Activated T-helper 1 cell treated with anti-CD3 and anti-CD28 coated beads, Interleukin-12 subunit alpha, Interleukin-12 subunit beta, Interleukin-2, Interleukin-4 antibody, amounts not matched to agents 30 ng/mL and 10 ng/mL and 1 ng/mL, durations not matched to agents 14 hours and 24 hours and 36 hours (primary cell): ENCODE results near the gene EGF. TPM values are rescaled to one million over a fixed set of nuclear protein-coding genes. Genes with fewer than 3 reads are reported as not detected.

Experiments used
- DNase-seq: peaks from one replicate; pipeline ENCODE4 v3.0.0; 2021; ENCODE audit warnings: low spot score
- H3K27ac Mint-ChIP-seq: one replicate; pipeline ENCODE4 v1.8.0; 2021; ENCODE audit warnings: mild to moderate bottlenecking, mixed read lengths
- H3K27me3 Mint-ChIP-seq: one replicate; pipeline ENCODE4 v1.8.0; 2022; ENCODE audit warnings: mild to moderate bottlenecking, moderate library complexity, mixed read lengths; ENCODE audit not compliant: insufficient read depth
- H3K36me3 Mint-ChIP-seq: one replicate; pipeline ENCODE4 v1.8.0; 2021; ENCODE audit warnings: low read depth, mixed read lengths
- H3K4me1 Mint-ChIP-seq: one replicate; pipeline ENCODE4 v1.8.0; 2021; ENCODE audit warnings: low read depth, mixed read lengths
- H3K4me3 Mint-ChIP-seq: one replicate; pipeline ENCODE4 v1.8.0; 2021; ENCODE audit warnings: mild to moderate bottlenecking, moderate library complexity, mixed read lengths
- H3K9me3 Mint-ChIP-seq: one replicate; pipeline ENCODE4 v1.8.0; 2021; ENCODE audit warnings: mixed read lengths
- intact Hi-C: fragments of 100-400 bp; cut with micrococcal nuclease; formaldehyde crosslinking; loops from one replicate; pipeline ENCODE4 v1.15.1; 2024
- total RNA-seq: library from RNA; stranded (reverse); gene quantifications from 2 replicates; pipeline ENCODE4 v1.2.3, GENCODE V29; 2022

EGF gene
- total RNA-seq, 1 donor from 2014 or later, result not detected

GRCh38 chr4:109879636-109880314 is 32.9 kb upstream of the EGF start:
- intact Hi-C loops, result no loop called here
- H3K9me3 Mint-ChIP-seq, result no peaks in the 10 kb centered on the region
- peaks cover 12% of the 10 kb centered on the region for H3K27me3 Mint-ChIP-seq
- DNase-seq, result no peak
- H3K27ac Mint-ChIP-seq, result no peak overlapping the region
- H3K4me3 Mint-ChIP-seq, result no peak overlapping the region
- no peaks in the 10 kb centered on the region for H3K36me3 Mint-ChIP-seq
- H3K4me1 Mint-ChIP-seq, result no peaks in the 10 kb centered on the region

- no peak overlapping the region for H3K4me3 Mint-ChIP-seq
- no peaks in the 10 kb centered on the region for H3K36me3 Mint-ChIP-seq
- no peak for DNase-seq
- no peaks in the 10 kb centered on the region for H3K4me1 Mint-ChIP-seq
- no peak overlapping the region for H3K27ac Mint-ChIP-seq
- intact Hi-C loops, result no loop called here
- no peaks in the 10 kb centered on the region for H3K9me3 Mint-ChIP-seq
- peaks cover 7% of the 10 kb centered on the region for H3K27me3 Mint-ChIP-seq
Observed at GRCh38 chr4:109886303-109886702, 26.4 kb upstream of the EGF start.

- Mint-ChIP-seq H3K27me3 (peaks cover 4% of the 10 kb centered on the region), H3K36me3 (no peaks in the 10 kb centered on the region), H3K9me3 (no peaks in the 10 kb centered on the region), H3K27ac (no peak overlapping the region), H3K4me1 (no peaks in the 10 kb centered on the region), H3K4me3 (no peak overlapping the region)
- DNase-seq, result no peak
- intact Hi-C loops, result no loop called here
Observed at GRCh38 chr4:109887071-109887470, 25.6 kb upstream of the EGF start.

GRCh38 chr4:109890076-109890475 is 22.6 kb upstream of the EGF start:
- H3K4me1 Mint-ChIP-seq, result no peaks in the 10 kb centered on the region
- H3K9me3 Mint-ChIP-seq, result no peaks in the 10 kb centered on the region
- H3K36me3 Mint-ChIP-seq, result no peaks in the 10 kb centered on the region
- H3K27me3 Mint-ChIP-seq, result peaks cover under 1% of the 10 kb centered on the region
- H3K4me3 Mint-ChIP-seq, result no peak overlapping the region
- no peak for DNase-seq
- H3K27ac Mint-ChIP-seq, result no peak overlapping the region
- intact Hi-C loops, result no loop called here

- H3K4me3 Mint-ChIP-seq, result no peak overlapping the region
- H3K36me3 Mint-ChIP-seq, result no peaks in the 10 kb centered on the region
- no peak overlapping the region for H3K27ac Mint-ChIP-seq
- no peaks in the 10 kb centered on the region for H3K4me1 Mint-ChIP-seq
- H3K27me3 Mint-ChIP-seq, result peaks cover 7% of the 10 kb centered on the region
- intact Hi-C loops, result no loop called here
- DNase-seq, result no peak
- peaks cover 4% of the 10 kb centered on the region for H3K9me3 Mint-ChIP-seq
Observed at GRCh38 chr4:109902559-109903251, 10.0 kb upstream of the EGF start.

GRCh38 chr4:109908731-109909130 is 4.0 kb upstream of the EGF start:
- peaks cover 15% of the 10 kb centered on the region for H3K27me3 Mint-ChIP-seq

GRCh38 chr4:109910256-109910655 is 2.4 kb upstream of the EGF start:
- Mint-ChIP-seq H3K36me3 (no peaks in the 10 kb centered on the region), H3K27me3 (peaks cover 24% of the 10 kb centered on the region), H3K9me3 (no peaks in the 10 kb centered on the region), H3K27ac (no peak overlapping the region), H3K4me3 (no peak overlapping the region), H3K4me1 (no peaks in the 10 kb centered on the region)
- no peak for DNase-seq
- intact Hi-C loops, result no loop called here

More at GRCh38 chr4:109908731-109909130, 4.0 kb upstream of the EGF start:
- Mint-ChIP-seq H3K9me3 (no peaks in the 10 kb centered on the region), H3K4me1 (no peaks in the 10 kb centered on the region), H3K4me3 (no peak overlapping the region), H3K27ac (no peak overlapping the region), H3K36me3 (no peaks in the 10 kb centered on the region)
- intact Hi-C loops, result no loop called here
- no peak for DNase-seq

- no peak overlapping the region for H3K4me3 Mint-ChIP-seq
- no peak overlapping the region for H3K27ac Mint-ChIP-seq
- H3K4me1 Mint-ChIP-seq, result no peaks in the 10 kb centered on the region
- H3K9me3 Mint-ChIP-seq, result no peaks in the 10 kb centered on the region
- H3K36me3 Mint-ChIP-seq, result no peaks in the 10 kb centered on the region
- intact Hi-C loops, result no loop called here
- H3K27me3 Mint-ChIP-seq, result peaks cover 14% of the 10 kb centered on the region
- DNase-seq, result no peak
Observed at GRCh38 chr4:109913596-109914241, 1.0 kb downstream of the EGF start.

GRCh38 chr4:109914322-109914721 is 1.6 kb downstream of the EGF start:
- H3K9me3 Mint-ChIP-seq, result no peaks in the 10 kb centered on the region
- DNase-seq, result no peak
- H3K27me3 Mint-ChIP-seq, result peaks cover 15% of the 10 kb centered on the region
- H3K4me3 Mint-ChIP-seq, result no peak overlapping the region
- no peaks in the 10 kb centered on the region for H3K36me3 Mint-ChIP-seq
- intact Hi-C loops, result no loop called here
- no peak overlapping the region for H3K27ac Mint-ChIP-seq
- H3K4me1 Mint-ChIP-seq, result no peaks in the 10 kb centered on the region

GRCh38 chr4:109915385-109916026 is 2.8 kb downstream of the EGF start:
- no peaks in the 10 kb centered on the region for H3K36me3 Mint-ChIP-seq

GRCh38 chr4:109916027-109916409 is 3.3 kb downstream of the EGF start:
- no peak overlapping the region for H3K4me3 Mint-ChIP-seq
- H3K27me3 Mint-ChIP-seq, result peaks cover 16% of the 10 kb centered on the region
- intact Hi-C loops, result no loop called here
- no peaks in the 10 kb centered on the region for H3K9me3 Mint-ChIP-seq
- H3K36me3 Mint-ChIP-seq, result no peaks in the 10 kb centered on the region
- no peak for DNase-seq
- H3K27ac Mint-ChIP-seq, result no peak overlapping the region
- H3K4me1 Mint-ChIP-seq, result no peaks in the 10 kb centered on the region

More at GRCh38 chr4:109915385-109916026, 2.8 kb downstream of the EGF start:
- no peak for DNase-seq
- H3K27ac Mint-ChIP-seq, result no peak overlapping the region
- no peak overlapping the region for H3K4me3 Mint-ChIP-seq
- no peaks in the 10 kb centered on the region for H3K4me1 Mint-ChIP-seq
- no peaks in the 10 kb centered on the region for H3K9me3 Mint-ChIP-seq
- intact Hi-C loops, result no loop called here
- peaks cover 16% of the 10 kb centered on the region for H3K27me3 Mint-ChIP-seq

GRCh38 chr4:109921384-109921808 is 8.7 kb downstream of the EGF start:
- intact Hi-C loops, result loop anchor here (10.0 kb wide), 1 partner anchor 677 kb away; no protein-coding TSS in a partner anchor
- Mint-ChIP-seq H3K4me1 (no peaks in the 10 kb centered on the region), H3K27ac (no peak overlapping the region), H3K9me3 (no peaks in the 10 kb centered on the region), H3K27me3 (peaks cover 6% of the 10 kb centered on the region), H3K4me3 (no peak overlapping the region), H3K36me3 (no peaks in the 10 kb centered on the region)
- no peak for DNase-seq

GRCh38 chr4:109925396-109925795 is 12.7 kb downstream of the EGF start:
- Mint-ChIP-seq H3K4me3 (no peak overlapping the region), H3K27me3 (no peaks in the 10 kb centered on the region), H3K9me3 (no peaks in the 10 kb centered on the region), H3K4me1 (no peaks in the 10 kb centered on the region), H3K36me3 (no peaks in the 10 kb centered on the region), H3K27ac (no peak overlapping the region)
- no peak for DNase-seq
- intact Hi-C loops, result loop anchor here (10.0 kb wide), 1 partner anchor 681 kb away; no protein-coding TSS in a partner anchor
